GM12891 (cell line): Measurements from ENCODE around the gene NOD2.

Experiments
- DNase-seq: peaks from one replicate; pipeline ENCODE4 v3.0.0; 2011; ENCODE audit warnings: low spot score; ENCODE audit not compliant: insufficient read length
- FAIRE-seq: peaks from 2 replicates; lab custom pipeline; 2011; peaks lifted over from hg19 to GRCh38; lab: Jason Lieb, UNC
- PAX5 ChIP-seq: IDR thresholded peaks from 2 replicates; pipeline ENCODE4 v1.6.1; 2011; ENCODE audit warnings: low read length, moderate library complexity, mild to moderate bottlenecking; ENCODE audit not compliant: insufficient read depth, severe bottlenecking
- POLR2A ChIP-seq: IDR thresholded peaks from 2 replicates; pipeline ENCODE4 v1.6.1; 2011; ENCODE audit warnings: low read depth, low read length, control low read depth
- POLR2AphosphoS5 ChIP-seq: IDR thresholded peaks from 2 replicates; pipeline ENCODE4 v1.6.1; 2011; ENCODE audit warnings: low read depth, low read length, control low read depth
- POU2F2 ChIP-seq: IDR thresholded peaks from 2 replicates; pipeline ENCODE4 v1.6.1; 2011; ENCODE audit warnings: low read depth, mild to moderate bottlenecking, control low read depth, low read length, moderate library complexity
- SPI1 ChIP-seq: IDR thresholded peaks from 2 replicates; pipeline ENCODE4 v1.6.1; 2011; ENCODE audit warnings: low read depth, low read length, control low read depth
- TAF1 ChIP-seq: IDR thresholded peaks from 2 replicates; pipeline ENCODE4 v1.6.1; 2011; ENCODE audit warnings: low read depth, low read length, control low read depth

Gene NOD2

DNA sequence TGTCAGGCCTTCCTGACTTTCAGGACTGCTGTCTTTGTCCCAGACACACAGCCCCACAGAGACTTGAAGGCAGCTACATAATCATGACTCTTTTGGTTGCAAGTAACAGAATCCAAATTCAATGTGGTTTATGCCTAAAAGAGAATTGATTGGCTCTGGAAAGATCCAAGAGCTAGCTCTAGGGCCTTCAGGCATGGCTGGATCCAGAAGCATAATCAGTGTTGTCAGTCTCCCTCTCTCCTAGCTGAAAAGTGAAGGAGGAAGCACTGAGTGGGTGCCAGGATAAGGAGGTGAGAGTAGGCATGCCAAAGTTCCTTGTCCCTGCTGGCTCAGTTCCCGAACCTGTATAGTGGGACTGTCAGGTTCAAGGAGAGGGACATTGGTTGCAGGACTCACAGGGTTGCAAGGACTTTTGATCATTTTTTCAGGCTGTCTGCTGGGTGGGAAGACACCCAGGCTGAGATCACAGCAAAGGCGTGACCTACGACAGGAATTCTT is 37.8 kb upstream of the NOD2 start:
- FAIRE-seq (no peak), DNase-seq (no peak)
- TF ChIP-seq TAF1 (no peak), POLR2A (no peak), SPI1 (no peak), POLR2AphosphoS5 (no peak), POU2F2 (no peak)

DNA sequence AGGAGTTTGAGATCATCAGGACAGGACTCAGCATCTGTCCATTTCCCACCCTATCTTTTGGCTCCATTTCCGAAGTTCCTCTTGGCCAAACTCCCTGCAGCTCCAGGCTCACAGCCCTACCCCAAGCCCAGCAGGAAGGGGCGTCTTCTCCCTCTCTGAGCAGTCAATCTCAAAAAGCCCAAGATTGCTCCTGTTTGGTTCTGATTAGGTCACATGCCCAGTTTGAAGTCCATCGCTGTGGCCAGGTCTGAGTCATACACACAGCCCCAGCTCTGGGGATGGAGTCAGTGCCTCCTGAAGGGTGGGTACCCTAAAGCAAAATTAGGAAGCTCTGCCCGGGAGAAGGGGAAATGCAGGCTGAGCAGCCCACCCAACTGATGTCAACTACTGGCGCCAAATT is 36.2 kb upstream of the NOD2 start:
- FAIRE-seq (no peak), DNase-seq (no peak)
- TF ChIP-seq SPI1 (no peak), TAF1 (no peak), PAX5 (no peak), POLR2A (no peak), POU2F2 (no peak), POLR2AphosphoS5 (no peak)

DNA sequence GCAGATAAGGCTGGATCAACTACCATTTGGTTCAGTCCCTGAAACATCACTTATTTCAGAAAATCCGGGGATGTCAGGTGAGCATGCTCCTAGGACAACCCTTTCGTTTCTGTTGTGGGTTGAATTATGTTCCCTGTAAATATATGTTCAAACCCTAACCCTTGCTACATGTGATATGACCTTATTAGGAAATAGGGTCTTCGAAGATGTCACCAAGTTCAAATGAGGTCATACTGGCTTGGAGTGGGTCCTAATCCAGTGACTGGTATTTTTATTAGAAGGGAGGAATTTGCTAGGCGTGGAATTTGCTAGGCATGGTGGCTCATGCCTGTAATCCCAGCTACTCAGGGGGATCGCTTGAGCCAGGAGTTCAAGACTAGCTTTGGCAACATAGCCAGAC is 33.6 kb upstream of the NOD2 start:
- no peak for DNase-seq
- no peak for TF ChIP-seq TAF1
- TF ChIP-seq SPI1: no peak
- no peak for TF ChIP-seq PAX5
- TF ChIP-seq POLR2AphosphoS5: no peak
- TF ChIP-seq POU2F2: no peak
- no peak for TF ChIP-seq POLR2A
- FAIRE-seq: no peak

GRCh38 chr16:50662306-50662940 is 31.0 kb upstream of the NOD2 start:
- FAIRE-seq (peak; percentile 54), DNase-seq (no peak)
- no peak for TF ChIP-seq POLR2A

DNA sequence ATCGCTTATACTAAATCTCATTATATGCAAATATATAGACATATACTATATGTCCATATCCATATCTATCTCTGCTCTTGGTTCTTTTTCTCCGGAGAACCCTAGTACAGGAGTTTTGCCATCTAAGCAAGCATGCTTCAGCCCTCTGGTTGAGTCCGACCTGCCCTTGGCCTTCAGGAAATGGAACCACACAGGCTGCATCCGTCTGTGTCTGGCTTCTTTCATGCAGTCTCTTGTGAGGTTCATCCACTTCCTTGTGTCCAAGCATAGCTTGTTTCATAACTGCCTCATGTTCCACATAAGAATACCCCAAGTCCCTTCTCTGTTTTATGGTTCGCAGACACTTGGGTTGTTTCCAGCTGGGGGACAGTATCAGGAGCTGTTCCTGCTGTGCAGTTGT is 29.1 kb upstream of the NOD2 start:
- DNase-seq (no peak), FAIRE-seq (no peak)
- TF ChIP-seq SPI1: no peak
- TF ChIP-seq TAF1: no peak
- TF ChIP-seq POLR2A: no peak
- no peak for TF ChIP-seq POU2F2

DNA sequence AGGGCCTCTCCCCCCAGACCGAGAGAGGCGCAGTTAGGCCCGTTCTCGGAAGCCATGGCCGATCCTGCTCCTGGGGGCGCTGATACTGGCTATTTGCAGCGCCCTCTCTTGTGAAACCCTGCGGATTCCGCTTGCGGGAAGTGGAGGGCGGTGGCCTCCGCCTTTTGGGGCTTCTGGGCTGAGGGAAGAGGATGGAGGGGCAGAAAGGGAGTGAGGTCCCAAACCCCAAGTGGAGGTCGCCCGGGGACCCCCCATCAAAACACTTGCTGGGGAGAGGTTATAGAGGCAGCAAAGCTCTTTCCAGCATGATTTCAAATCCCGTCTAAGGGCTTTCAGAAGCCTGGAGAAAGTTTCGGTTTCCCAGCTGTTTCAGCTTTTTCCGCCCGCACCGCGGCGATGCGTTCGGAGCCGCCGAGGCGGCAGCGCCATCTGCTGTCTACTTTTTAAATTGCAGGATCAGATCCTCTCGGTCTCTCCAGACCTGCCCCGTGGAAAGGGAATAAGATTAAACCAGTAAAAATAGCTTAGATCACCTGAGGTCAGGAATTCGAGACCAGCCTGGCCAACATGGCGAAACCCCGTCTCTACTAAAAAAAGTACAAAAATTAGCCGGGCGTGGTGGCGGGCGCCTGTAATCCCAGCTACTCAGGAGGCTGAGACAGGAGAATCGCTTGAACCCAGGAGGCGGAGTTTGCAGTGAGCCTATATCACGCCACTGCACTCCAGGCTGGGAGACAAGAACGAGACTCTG is 28.1 kb upstream of the NOD2 start:
- FAIRE-seq (peak; percentile 75), DNase-seq (peak; percentile 60)
- TF ChIP-seq SPI1 (no peak), POU2F2 (no peak), TAF1 (no peak), POLR2A (no peak), PAX5 (no peak), POLR2AphosphoS5 (no peak)

GRCh38 chr16:50666658-50667496 is 26.5 kb upstream of the NOD2 start:
- FAIRE-seq (peak; percentile 87), DNase-seq (peak; percentile 62)
- TF ChIP-seq POLR2AphosphoS5 (no peak), SPI1 (no peak), POLR2A (no peak), TAF1 (no peak), PAX5 (no peak), POU2F2 (no peak)

DNA sequence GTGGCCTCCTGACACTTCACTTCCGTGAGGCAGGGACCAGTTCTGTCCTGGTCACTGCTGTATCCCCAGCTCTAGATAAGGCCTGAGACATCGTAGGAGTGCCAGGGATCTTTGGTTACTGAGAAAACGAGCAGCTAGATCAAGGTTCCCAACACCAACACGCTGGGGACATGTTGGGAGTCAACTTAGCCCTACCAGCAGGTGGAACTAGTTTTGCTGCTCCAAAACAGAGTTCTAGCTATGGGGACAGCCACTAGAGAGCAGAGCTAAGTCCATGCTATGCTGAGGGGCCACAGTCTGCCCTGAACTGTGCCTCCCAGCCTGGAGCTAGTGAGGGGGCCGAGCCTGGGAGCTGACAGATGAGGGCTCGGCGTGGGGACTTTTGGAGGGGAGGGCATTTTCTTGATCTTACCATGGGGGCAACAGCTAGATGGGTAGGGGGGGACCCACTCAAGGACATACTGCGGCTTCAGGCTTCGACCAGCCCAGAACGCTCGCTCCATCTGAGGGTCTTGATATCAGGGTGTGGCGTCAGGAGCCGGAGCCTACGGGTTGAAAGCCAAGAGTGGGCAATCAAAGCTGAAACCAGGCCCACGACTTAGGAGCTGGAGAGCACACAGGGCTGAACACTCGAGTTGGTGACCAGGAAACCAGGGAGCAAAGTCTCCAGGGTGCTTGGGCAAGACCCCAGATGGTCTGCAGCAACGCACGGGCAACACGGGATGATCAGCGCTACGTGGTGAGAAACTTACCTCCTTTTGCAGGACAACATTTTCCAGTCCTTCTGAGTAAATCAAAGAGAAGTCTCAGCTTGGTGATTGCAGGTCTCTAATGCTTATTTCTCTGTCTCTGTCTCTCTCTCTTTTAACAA is 25.7 kb upstream of the NOD2 start:
- no peak for DNase-seq
- no peak for TF ChIP-seq POLR2A
- no peak for TF ChIP-seq SPI1
- TF ChIP-seq POU2F2: no peak
- TF ChIP-seq PAX5: no peak
- TF ChIP-seq POLR2AphosphoS5: no peak
- TF ChIP-seq TAF1: no peak
- no peak for FAIRE-seq
